ENCODE results near the gene CBL. TPM values are rescaled to one million over a fixed set of nuclear protein-coding genes. Genes with fewer than 3 reads are reported as not detected.

Gene CBL
- total RNA-seq, 1 experiment from 2014 or later = 56.4 TPM

DNA sequence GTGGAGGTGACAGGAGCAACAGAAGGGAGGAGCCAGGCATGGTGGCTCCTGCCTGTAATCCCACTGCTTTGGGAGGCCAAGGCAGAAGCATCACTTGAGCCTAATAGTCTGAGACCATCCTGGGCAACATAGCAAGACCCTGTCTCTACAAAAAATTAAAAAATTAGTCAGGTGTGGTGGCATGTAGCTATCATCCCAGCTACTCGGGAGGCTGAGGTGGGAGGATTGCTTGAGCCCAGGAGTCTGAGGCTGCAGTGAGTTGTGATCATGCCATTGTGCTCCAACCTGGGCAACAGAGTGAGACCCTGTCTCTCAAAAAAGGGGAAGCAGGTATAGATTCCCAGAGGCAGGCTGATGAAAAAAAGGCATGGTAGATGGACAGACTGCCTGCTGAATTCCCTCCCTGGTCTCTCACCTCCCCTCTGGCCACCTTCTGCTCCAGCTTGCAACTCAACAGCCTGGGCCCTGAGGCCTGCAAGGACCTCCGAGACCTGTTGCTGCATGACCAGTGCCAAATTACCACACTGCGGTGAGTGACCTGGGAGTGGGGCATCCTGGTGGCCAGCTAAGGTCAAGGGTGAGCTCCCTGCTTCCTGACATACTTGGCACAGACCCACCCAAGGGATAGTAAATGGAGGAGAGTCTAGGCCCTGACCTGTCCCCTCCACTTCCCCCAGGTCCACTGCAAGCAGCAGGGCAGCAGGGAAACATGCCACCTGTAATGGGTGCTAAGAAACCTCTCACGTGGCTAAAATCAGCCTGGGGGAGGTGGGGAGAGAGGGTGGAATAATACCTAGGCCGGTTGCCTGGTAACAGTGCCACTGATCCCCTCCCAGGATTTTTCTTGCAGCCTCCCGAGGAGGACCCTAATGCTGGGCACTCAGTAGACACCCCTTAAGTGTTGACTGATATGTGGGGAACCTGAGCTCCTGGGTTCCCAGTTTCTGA lies 25.1 kb upstream of the CBL start:
- Histone ChIP-seq H3T11ph (ENCODE audit: low read length) (no peak overlapping the region), H3K18ac (ENCODE audit: insufficient read length, low read depth, low read length) (no peak overlapping the region), H4K91ac (ENCODE audit: insufficient read length, low read depth, low read length) (no peak overlapping the region), H2BK15ac (ENCODE audit: low read depth, low read length) (no peak overlapping the region), H3K23me2 (ENCODE audit: insufficient read length, low read depth, low read length, poor library complexity, severe bottlenecking) (no peaks in the 10 kb centered on the region), H4K5ac (ENCODE audit: insufficient read length, low read depth, low read length) (no peak overlapping the region), H2AFZ (ENCODE audit: low read length) (no peak overlapping the region), H3K4me1 (ENCODE audit: insufficient read depth, low read length) (no peaks in the 10 kb centered on the region), H3K4me2 (ENCODE audit: insufficient read depth, insufficient read length, low read length) (no peak overlapping the region), H2BK120ac (ENCODE audit: low read depth, low read length, poor library complexity, severe bottlenecking) (no peak overlapping the region), H3K23ac (ENCODE audit: insufficient read length, low read depth, low read length) (no peak overlapping the region), H2BK5ac (ENCODE audit: insufficient read length, low read length) (no peak overlapping the region), H4K20me1 (ENCODE audit: control insufficient read depth, insufficient read depth, insufficient read length) (no peaks in the 10 kb centered on the region), H3K4ac (ENCODE audit: low read depth, low read length) (no peak overlapping the region), H3K79me1 (ENCODE audit: insufficient read depth, low read depth, low read length, poor library complexity, severe bottlenecking) (no peaks in the 10 kb centered on the region), H2BK12ac (ENCODE audit: insufficient read length, low read depth, low read length) (no peak overlapping the region), H4K8ac (replicated peaks; ENCODE audit: insufficient read length, low read depth, low read length) (no peak overlapping the region), H2BK20ac (ENCODE audit: low read depth, low read length, poor library complexity, severe bottlenecking) (no peak overlapping the region), H3K9ac (ENCODE audit: extremely low read depth, insufficient read length, low read length) (no peak overlapping the region), H3K79me2 (ENCODE audit: insufficient read depth, low read length) (no peaks in the 10 kb centered on the region), H3K14ac (ENCODE audit: insufficient read depth, low read length) (no peak overlapping the region), H3K9me3 (ENCODE audit: control insufficient read depth, low read depth, low read length) (no peaks in the 10 kb centered on the region), H3K27me3 (ENCODE audit: insufficient read depth, low read length) (no peaks in the 10 kb centered on the region), H2AK5ac (ENCODE audit: insufficient read length, low read length) (no peak overlapping the region), H3K56ac (ENCODE audit: insufficient read length, low read depth, low read length) (no peak overlapping the region), H3K27ac (ENCODE audit: insufficient read length, low read depth, low read length) (no peak overlapping the region)
- DNase-seq = no peak
- H3K4me3 Mint-ChIP-seq = no peak overlapping the region
- peaks cover 1% of the 10 kb centered on the region; the same call in 1 of the 2 replicates for H3K27me3 Mint-ChIP-seq (ENCODE audit: low read depth)
- no peaks in the 10 kb centered on the region for H3K9me3 Mint-ChIP-seq
- no CpG with 5 or more reads among the region's 6 CpGs for WGBS (ENCODE audit: extremely low coverage, insufficient read length, low lambda C conversion rate)
- peaks cover 7% of the 10 kb centered on the region in 2 experiments; a peak in 2 of 4 replicates for H3K4me1 Mint-ChIP-seq
- TF ChIP-seq, protein P1, sequence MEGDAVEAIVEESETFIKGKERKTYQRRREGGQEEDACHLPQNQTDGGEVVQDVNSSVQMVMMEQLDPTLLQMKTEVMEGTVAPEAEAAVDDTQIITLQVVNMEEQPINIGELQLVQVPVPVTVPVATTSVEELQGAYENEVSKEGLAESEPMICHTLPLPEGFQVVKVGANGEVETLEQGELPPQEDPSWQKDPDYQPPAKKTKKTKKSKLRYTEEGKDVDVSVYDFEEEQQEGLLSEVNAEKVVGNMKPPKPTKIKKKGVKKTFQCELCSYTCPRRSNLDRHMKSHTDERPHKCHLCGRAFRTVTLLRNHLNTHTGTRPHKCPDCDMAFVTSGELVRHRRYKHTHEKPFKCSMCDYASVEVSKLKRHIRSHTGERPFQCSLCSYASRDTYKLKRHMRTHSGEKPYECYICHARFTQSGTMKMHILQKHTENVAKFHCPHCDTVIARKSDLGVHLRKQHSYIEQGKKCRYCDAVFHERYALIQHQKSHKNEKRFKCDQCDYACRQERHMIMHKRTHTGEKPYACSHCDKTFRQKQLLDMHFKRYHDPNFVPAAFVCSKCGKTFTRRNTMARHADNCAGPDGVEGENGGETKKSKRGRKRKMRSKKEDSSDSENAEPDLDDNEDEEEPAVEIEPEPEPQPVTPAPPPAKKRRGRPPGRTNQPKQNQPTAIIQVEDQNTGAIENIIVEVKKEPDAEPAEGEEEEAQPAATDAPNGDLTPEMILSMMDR (conservative IDR thresholded peaks at IDR 0.05) = no peak
- H3K36me3 Mint-ChIP-seq (ENCODE audit: insufficient read depth in 1 of 3, low read depth in 3 of 3) = peaks cover 3 to 14% (median 5%) of the 10 kb centered on the region in 3 experiments; a peak in 6 of 7 replicates
- peak overlapping the region in 1 of 3 experiments; percentile 86; a peak in 1 of 7 replicates for H3K27ac Mint-ChIP-seq

All from H9 (cell line).